Activated naive CD8-positive, alpha-beta T cell treated with anti-CD3 and anti-CD28 coated beads, Interleukin-2, amount 10 ng/mL, durations not matched to agents 7 days and 5 days (primary cell): ENCODE data around the gene FAM229B. TPM values are rescaled to one million over a fixed set of nuclear protein-coding genes. Genes with fewer than 3 reads are reported as not detected.
"Not testable (repeated sequence)": the region's sequence is repeated elsewhere in the genome, so short reads cannot be mapped to it uniquely, and the experiment has no call there.

Experiments used
- ATAC-seq: fragments of 150-1000 bp; cut with Tn5 transposase; one replicate; pipeline ENCODE4 v1.10.0; 2021; ENCODE audit warnings: low read depth, moderate library complexity
- POLR2A ChIA-PET: fragments of 350-600 bp; sonication (Branson Sonifier 250); formaldehyde crosslinking; loops from one replicate; lab custom pipeline; 2021; ENCODE audit warnings: antibody characterized with exemption; lab: Charles Lee
- DNase-seq: peaks from one replicate; pipeline ENCODE4 v3.0.0; 2021
- H3K27ac Mint-ChIP-seq: one replicate; pipeline ENCODE4 v1.8.0; 2022; ENCODE audit warnings: mild to moderate bottlenecking, mixed read lengths
- H3K27me3 Mint-ChIP-seq: one replicate; pipeline ENCODE4 v1.8.0; 2022; ENCODE audit warnings: mild to moderate bottlenecking, moderate library complexity, mixed read lengths
- H3K36me3 Mint-ChIP-seq: one replicate; pipeline ENCODE4 v1.8.0; 2021; ENCODE audit warnings: mild to moderate bottlenecking, mixed read lengths
- H3K4me1 Mint-ChIP-seq: one replicate; pipeline ENCODE4 v1.8.0; 2021; ENCODE audit warnings: mixed read lengths
- H3K4me3 Mint-ChIP-seq: one replicate; pipeline ENCODE4 v1.8.0; 2022; ENCODE audit warnings: mild to moderate bottlenecking, moderate library complexity, mixed read lengths
- H3K9me3 Mint-ChIP-seq: one replicate; pipeline ENCODE4 v1.8.0; 2021; ENCODE audit warnings: mixed read lengths
- total RNA-seq, 2 experiments: library from RNA; stranded (reverse); gene quantifications; one replicate each; pipeline ENCODE4 v1.2.3, GENCODE V29; 2021

The FAM229B gene
- total RNA-seq, 2 experiments from 2014 or later: 1.9 to 2.3 TPM

DNA sequence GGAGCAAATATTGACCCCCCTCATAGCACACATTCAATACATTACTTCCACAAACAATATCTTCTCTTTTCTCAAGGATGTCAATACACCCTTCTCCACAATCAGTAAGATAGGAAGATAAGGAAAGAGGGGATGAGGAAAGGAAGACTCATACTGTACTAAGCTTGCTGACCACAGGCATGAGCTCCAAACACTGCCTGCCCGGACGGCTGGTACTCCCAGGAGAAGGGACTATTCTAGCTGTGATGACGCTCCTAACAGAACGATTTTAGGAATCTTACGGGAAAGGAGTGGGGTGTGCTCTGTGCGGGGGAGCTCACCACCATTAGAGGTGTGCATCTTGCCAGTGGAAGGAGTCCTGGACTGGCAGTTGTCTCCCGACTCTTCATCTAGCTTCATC, 37.4 kb upstream of the FAM229B start:
- peaks cover 2% of the 10 kb centered on the region for H3K27me3 Mint-ChIP-seq
- no peak overlapping the region for H3K27ac Mint-ChIP-seq
- no peaks in the 10 kb centered on the region for H3K36me3 Mint-ChIP-seq
- peaks cover 2% of the 10 kb centered on the region for H3K4me1 Mint-ChIP-seq
- no peak overlapping the region for H3K4me3 Mint-ChIP-seq
- POLR2A ChIA-PET: no interaction called here
- ATAC-seq: no peak
- no peak for DNase-seq
- H3K9me3 Mint-ChIP-seq: no peaks in the 10 kb centered on the region

DNA sequence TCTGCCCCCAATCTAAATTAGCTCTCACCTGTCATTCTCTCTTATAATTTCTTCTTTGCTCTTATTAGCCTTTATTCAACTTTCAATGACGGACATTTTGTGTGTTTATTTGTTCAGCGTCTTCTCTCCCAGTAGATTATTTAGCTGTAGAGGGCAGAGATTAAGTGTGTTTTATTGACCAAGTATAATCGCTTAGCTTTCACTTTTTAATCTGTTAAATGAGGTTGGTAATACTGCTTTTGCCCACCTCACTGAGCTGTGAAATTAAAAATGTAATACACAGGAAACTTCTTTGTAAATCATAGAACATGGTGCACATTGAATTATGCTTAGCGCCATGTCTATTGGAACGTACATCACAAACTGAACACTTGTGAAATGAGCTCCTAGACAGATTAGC, 37.0 kb upstream of the FAM229B start:
- peaks cover 2% of the 10 kb centered on the region for H3K4me1 Mint-ChIP-seq
- no peaks in the 10 kb centered on the region for H3K9me3 Mint-ChIP-seq
- H3K27ac Mint-ChIP-seq: no peak overlapping the region
- peaks cover 4% of the 10 kb centered on the region for H3K27me3 Mint-ChIP-seq
- no peaks in the 10 kb centered on the region for H3K36me3 Mint-ChIP-seq
- POLR2A ChIA-PET: no interaction called here
- no peak overlapping the region for H3K4me3 Mint-ChIP-seq
- no peak for DNase-seq
- ATAC-seq: no peak

DNA sequence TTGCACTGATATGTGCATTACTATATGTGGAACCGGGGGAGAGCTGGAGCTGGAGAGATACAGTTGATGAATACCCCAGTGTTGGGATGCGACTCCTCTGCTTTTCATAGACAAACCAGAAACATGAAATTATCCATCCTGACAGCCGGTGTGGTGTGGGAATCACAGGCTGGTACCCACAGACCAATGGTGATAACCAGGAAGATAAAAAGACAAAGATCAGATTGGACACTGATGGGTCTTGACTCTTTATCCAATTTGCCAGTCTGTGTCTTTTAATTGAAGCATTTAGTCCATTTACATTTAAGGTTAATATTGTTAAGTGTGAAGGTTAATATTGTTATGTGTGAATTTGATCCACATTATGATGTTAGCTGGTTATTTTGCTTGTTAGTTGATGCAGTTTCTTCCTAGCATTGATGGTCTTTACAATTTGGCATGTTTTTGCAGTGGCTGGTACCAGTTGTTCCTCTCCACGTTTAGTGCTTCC, 36.1 kb upstream of the FAM229B start:
- H3K36me3 Mint-ChIP-seq, H3K27me3 Mint-ChIP-seq, H3K27ac Mint-ChIP-seq, DNase-seq, H3K9me3 Mint-ChIP-seq, H3K4me3 Mint-ChIP-seq, H3K4me1 Mint-ChIP-seq, POLR2A ChIA-PET, ATAC-seq: not testable (repeated sequence)

DNA sequence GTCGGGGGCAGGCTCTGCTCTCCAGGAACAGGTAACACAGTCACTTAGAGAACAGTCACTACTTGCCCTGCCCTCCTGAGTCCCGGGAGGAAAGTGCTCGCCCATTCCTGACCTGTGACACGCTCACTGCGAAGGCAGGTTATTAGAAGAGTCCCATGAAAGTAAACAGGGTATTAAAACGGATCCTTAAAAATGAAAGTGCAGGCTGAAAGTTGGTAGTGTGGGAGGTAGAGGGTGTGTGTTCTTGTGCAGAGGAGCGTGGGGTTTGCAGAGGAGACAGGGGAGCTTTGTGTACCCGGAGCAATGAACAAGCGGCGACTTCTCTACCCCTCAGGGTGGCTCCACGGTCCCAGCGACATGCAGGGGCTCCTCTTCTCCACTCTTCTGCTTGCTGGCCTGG, 33.4 kb upstream of the FAM229B start, which contains the start of gene CCN6:
Gene CCN6 (plus strand): TSS at position 104 of the 400 bp plus-strand sequence. CDS start 254 bp downstream, at position 358.
- Mint-ChIP-seq H3K4me3 (no peak within 1 kb of the TSS), H3K36me3 (no peaks in the 10 kb centered on the region), H3K4me1 (peaks cover 2% of the 10 kb centered on the region), H3K9me3 (no peaks in the 10 kb centered on the region), H3K27ac (no peak within 1 kb of the TSS), H3K27me3 (peaks cover 6% of the 10 kb centered on the region)
- POLR2A ChIA-PET: no interaction called here
- DNase-seq (no peak), ATAC-seq (no peak)

DNA sequence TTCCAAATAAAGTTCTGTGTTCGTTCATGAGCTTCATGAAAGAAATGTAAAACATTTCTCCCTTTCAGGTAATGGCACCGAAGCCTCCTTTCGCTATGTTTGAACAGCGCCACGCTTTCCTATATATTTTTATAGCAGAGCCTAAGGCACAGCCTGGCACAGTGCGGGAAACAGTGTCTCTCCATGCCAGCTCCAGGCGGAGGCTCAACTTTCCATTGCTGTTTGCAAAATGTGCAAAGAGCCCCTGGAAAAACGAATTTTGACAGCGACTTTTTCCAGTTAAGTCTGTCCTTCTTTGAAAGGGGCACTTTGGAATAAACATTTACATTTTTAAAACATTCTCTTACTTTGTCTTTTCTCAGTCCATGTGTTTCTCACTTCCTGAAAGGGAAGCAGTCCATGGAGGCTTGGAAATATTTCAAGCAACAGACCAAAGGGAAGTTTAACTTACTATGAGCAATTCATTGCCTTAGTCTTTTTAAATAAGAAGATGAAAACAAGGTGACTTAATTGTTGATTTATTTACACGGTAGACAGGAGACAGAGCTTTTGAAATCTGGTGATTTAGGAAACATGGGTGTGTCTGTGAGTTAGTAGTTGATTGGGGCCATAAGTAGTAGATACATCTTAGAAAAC, 32.7 kb upstream of the FAM229B start:
- Mint-ChIP-seq H3K27me3 (peaks cover 6% of the 10 kb centered on the region), H3K36me3 (no peaks in the 10 kb centered on the region), H3K27ac (no peak overlapping the region), H3K4me1 (no peaks in the 10 kb centered on the region), H3K9me3 (no peaks in the 10 kb centered on the region), H3K4me3 (no peak overlapping the region)
- POLR2A ChIA-PET: no interaction called here
- ATAC-seq (no peak), DNase-seq (no peak)

DNA sequence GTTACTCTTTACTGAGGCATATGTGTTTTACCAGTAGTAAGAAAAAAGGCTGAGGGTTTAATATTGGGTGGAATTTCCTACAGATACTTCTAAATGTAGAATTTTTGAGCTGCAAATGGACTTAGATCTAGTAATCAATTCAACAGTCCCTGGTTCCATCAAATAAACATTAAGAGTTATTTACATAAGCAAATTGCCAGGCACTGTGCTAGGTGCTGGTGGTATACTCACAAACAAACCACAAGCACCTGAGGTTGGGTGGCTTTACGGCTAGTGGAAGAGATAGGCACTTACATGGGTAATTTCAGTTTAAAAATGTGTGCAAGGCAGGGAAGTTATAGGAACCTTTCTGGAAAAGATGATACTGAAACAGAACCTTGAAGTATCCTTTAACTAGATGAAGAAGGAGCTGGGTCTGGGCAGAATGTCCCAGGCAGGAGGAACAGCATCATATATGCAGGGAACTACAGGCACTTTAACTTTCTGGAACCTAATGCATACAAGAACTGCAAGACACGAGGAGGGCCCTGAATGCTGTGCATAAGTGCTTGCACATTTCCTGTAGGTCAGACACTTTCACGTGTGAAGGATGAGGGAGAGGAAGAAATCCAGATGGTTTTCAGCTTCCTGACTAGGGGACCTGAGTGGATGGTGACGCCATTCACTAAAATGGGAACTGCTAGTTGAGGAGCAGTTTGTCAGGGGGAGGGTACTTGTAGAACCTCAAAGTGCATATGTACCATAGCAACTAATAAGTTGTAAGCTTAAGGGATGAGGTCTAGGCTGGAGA, 29.0 kb upstream of the FAM229B start:
- ATAC-seq: no peak
- H3K36me3 Mint-ChIP-seq: no peaks in the 10 kb centered on the region
- H3K27ac Mint-ChIP-seq: no peak overlapping the region
- H3K4me1 Mint-ChIP-seq: no peaks in the 10 kb centered on the region
- H3K4me3 Mint-ChIP-seq: no peak overlapping the region
- no peaks in the 10 kb centered on the region for H3K9me3 Mint-ChIP-seq
- DNase-seq: no peak
- H3K27me3 Mint-ChIP-seq: peaks cover 6% of the 10 kb centered on the region
- POLR2A ChIA-PET: no interaction called here

DNA sequence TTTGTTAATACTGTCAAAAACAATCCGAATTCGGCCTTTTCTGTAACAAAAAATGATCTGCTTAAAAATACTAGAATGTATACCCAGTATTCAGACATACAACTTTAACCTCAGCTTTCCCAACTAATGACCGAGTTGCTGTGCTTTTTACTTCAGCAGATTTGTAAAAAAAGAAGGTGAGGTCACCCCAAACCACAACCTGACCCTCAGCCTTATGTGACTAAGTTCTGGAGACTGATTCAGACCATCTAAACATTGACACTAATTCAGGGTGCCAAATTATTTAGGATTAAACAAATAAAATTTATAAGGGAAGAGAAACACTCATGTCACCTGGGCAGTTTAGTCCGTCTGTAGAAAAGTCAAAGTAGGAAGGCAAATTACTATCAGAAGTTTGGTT, 25.8 kb upstream of the FAM229B start:
- H3K36me3 Mint-ChIP-seq: no peaks in the 10 kb centered on the region
- peaks cover 1% of the 10 kb centered on the region for H3K4me1 Mint-ChIP-seq
- POLR2A ChIA-PET: no interaction called here
- H3K4me3 Mint-ChIP-seq: no peak overlapping the region
- no peak for DNase-seq
- no peaks in the 10 kb centered on the region for H3K9me3 Mint-ChIP-seq
- no peaks in the 10 kb centered on the region for H3K27me3 Mint-ChIP-seq
- no peak overlapping the region for H3K27ac Mint-ChIP-seq
- ATAC-seq: no peak

DNA sequence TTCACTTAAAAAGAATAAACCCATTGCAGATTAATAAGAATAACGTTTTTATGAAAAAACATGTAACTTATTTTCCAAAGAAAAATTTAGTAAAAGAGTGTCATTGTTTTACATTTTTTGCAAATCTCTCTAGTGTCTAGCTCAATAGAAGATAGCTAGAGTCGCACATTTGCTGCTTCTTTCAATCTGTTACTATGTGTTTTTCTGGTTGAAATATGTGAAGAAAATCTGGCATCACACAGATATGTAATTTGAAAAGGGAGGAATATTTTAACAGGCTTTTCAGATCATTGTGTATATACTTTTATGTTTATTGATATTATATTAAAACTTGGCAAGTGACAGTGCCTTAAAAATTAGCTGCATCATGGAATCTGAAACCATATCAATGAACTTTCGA, 24.4 kb upstream of the FAM229B start:
- Mint-ChIP-seq H3K4me3 (no peak overlapping the region), H3K27ac (no peak overlapping the region), H3K27me3 (no peaks in the 10 kb centered on the region), H3K4me1 (peaks cover 1% of the 10 kb centered on the region), H3K9me3 (no peaks in the 10 kb centered on the region), H3K36me3 (no peaks in the 10 kb centered on the region)
- no peak for DNase-seq
- POLR2A ChIA-PET: no interaction called here
- ATAC-seq: no peak

DNA sequence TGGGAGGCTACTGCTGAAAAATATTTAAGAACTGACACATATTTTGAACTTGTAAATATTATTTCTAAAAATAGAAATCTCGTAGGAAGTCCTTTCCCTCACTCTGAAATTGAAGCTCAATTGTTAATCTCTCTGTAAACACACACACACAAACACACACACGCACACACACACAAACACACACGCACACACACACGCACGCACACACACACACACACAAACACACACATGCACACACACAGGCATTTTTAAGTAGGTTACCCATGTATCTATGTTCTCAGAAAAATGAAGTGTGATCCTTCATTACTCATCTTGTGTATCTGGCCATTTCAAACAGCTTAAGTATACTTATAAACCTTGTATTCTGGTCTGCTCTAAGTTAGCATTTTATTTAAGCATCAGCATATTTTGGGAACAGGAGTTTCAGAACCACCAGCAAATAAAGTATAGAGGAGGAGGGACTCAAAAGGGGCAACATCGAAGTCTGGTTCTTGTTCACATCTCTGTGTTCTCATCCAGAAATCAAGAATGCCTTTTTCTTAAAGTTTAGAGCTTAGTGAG, 21.9 kb upstream of the FAM229B start:
- Mint-ChIP-seq H3K9me3 (no peaks in the 10 kb centered on the region), H3K4me3 (no peak overlapping the region), H3K27ac (no peak overlapping the region), H3K36me3 (no peaks in the 10 kb centered on the region), H3K27me3 (no peaks in the 10 kb centered on the region), H3K4me1 (peaks cover 1% of the 10 kb centered on the region)
- no peak for ATAC-seq
- no peak for DNase-seq
- POLR2A ChIA-PET: no interaction called here

DNA sequence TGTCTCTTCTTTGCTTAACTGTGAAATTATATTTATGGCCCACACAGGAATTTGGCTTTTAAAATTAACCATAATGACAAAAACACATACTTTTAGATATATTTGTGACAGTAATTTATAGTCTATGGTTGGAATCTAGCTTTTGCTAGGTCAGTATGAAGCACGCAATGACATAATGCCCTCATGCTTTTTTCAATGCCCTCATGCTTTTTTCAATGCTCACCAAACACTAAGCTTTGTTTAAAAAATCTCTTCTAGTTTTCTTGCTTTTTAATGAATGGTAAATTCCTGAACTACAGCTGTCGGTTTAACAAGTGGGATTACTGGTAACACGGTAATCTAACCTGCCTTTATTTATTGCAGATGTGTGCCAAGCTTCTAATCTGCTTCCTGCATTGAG, 20.8 kb upstream of the FAM229B start:
- POLR2A ChIA-PET: no interaction called here
- H3K36me3 Mint-ChIP-seq: no peaks in the 10 kb centered on the region
- H3K9me3 Mint-ChIP-seq: no peaks in the 10 kb centered on the region
- no peak overlapping the region for H3K27ac Mint-ChIP-seq
- no peak for DNase-seq
- no peak for ATAC-seq
- H3K4me1 Mint-ChIP-seq: peaks cover 1% of the 10 kb centered on the region
- no peak overlapping the region for H3K4me3 Mint-ChIP-seq
- no peaks in the 10 kb centered on the region for H3K27me3 Mint-ChIP-seq

DNA sequence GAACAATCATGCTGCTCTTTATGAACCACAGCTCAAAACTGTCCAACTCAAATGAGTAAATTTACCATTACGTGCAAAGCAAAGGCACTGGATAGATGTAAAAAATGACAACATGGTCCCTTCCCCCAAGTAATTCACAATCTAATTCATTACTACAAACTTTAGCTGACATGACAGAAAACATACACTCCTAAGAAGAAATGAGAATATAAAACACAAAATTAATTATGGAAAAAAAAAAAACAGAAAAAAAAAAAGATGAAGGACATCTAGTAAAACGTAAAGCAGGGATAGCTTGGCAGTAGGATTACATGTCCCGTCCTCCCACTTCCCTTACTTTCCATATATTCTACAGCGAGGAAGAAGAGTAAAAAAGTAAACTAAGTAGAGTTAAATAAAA, 5.8 kb upstream of the FAM229B start:
- ATAC-seq (no peak), DNase-seq (no peak)
- H3K27me3 Mint-ChIP-seq: no peaks in the 10 kb centered on the region
- H3K4me3 Mint-ChIP-seq: no peak overlapping the region
- POLR2A ChIA-PET: no interaction called here
- H3K9me3 Mint-ChIP-seq: no peaks in the 10 kb centered on the region
- no peak overlapping the region for H3K27ac Mint-ChIP-seq
- peaks cover 3% of the 10 kb centered on the region for H3K4me1 Mint-ChIP-seq
- peaks cover 6% of the 10 kb centered on the region for H3K36me3 Mint-ChIP-seq

DNA sequence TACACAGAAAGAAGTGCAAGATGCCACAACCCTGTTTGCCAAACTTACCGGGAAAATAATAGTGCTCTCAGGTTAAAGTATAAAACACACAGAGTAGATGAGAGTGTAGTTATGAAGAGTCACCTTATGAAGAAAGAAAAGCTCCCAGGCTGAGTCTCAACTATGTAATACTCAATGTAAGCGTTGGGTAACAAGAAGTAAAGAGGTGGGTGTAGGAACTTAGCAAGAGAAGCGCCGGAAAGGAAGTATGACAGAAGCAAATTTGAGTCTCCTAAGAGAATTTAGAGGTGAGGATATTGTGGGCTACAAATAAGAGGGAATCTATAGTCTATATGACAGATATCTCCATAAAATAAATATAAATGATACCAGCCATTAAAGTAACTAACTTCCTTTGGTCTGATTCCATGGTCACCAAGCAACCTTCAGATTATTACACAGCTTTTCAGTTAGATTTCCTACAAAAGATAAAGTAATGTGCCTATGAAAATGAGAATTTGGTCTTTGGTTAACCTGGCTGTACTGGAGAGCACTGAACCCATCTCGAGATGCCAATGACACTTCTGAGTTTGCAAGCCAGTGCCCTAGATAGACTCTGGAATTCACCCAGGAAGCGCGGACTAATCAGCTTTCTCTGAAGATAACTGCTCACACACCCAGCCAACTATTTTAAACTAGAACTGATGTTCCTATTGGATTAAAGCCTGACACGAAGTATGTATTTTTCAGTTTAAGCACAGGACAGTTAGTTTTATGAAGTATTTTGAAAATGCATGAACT, 1.9 kb upstream of the FAM229B start:
- ATAC-seq (no peak), DNase-seq (no peak)
- no peaks in the 10 kb centered on the region for H3K9me3 Mint-ChIP-seq
- no peak overlapping the region for H3K27ac Mint-ChIP-seq
- peaks cover 4% of the 10 kb centered on the region for H3K36me3 Mint-ChIP-seq
- H3K4me3 Mint-ChIP-seq: peak overlapping the region; percentile 9
- H3K27me3 Mint-ChIP-seq: peaks cover 16% of the 10 kb centered on the region
- H3K4me1 Mint-ChIP-seq: peaks cover 3% of the 10 kb centered on the region
- POLR2A ChIA-PET: interaction anchor here (0.6 kb wide), 1 partner anchor 826 kb away, joined by 3 read pairs; a partner anchor contains a TSS

DNA sequence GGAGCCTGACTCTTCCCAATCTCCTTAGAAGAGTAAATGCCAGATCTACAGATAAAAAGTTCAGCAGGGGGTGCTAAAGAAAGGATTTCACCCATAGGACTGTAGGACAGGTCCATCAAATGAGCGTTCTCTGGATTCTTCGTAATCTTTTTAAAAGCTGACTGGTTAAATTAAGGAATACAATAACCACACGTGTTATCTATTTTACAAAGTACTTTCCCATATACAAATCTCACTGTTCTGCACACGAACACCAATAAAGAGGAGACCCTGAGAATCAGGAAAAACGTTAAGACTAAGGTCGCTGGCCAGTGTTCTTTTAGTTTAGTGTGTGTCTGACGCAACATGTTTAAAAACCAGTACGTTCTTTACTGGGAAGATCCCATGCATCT, 651 bp upstream of the FAM229B start:
- Mint-ChIP-seq H3K27ac (no peak overlapping the region), H3K36me3 (peaks cover 4% of the 10 kb centered on the region), H3K27me3 (peaks cover 24% of the 10 kb centered on the region), H3K9me3 (no peaks in the 10 kb centered on the region), H3K4me3 (no peak overlapping the region), H3K4me1 (peaks cover 3% of the 10 kb centered on the region)
- ATAC-seq (peak; percentile 8), DNase-seq (no peak)
- POLR2A ChIA-PET: interaction anchor here (1.1 to 2.0 kb wide), 6 partner anchors 13 to 828 kb away, joined by 3 to 10 read pairs (median 6); partner anchors contain the start of genes REV3L and TRAF3IP2
